ENCODE data around the gene AGBL1.

Gene AGBL1

DNA sequence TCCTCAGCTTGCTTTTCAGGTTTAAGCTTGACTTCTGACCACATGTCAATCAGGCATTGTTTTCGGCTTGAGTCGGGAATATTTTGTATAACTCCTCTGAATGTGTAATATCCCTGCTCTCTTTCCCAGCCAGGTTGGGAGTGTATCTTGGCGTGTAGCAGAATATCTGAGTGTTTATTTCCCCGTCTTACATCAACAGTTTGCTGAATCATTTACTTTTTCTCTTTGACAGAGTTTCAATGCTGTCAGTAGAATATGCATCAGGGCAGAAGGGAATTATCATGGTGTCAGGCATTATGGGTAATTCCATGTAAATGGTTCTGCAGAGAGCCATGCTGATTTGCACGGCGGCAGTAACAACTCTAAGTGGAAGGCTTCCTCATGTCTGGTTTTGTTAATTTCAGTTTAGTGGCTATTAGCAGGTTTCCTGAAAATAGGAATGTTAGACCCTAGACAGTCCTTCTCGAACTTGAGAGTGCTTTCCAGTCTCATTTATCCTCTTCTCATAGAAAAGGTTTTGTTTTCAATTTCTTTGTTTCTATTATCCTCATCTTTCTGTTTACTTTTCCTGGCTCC, 566.3 kb downstream of the AGBL1 start:
- no peak for DNase-seq (ENCODE audit: low read depth in 2 of 2)

GRCh38 chr15:86647810-86648440, 568.3 kb downstream of the AGBL1 start:
- DNase-seq (ENCODE audit: low read depth in 2 of 2), result no peak

- no peak for DNase-seq (ENCODE audit: low read depth in 2 of 2)
Measured at GRCh38 chr15:86649277-86649676, 569.6 kb downstream of the AGBL1 start.

DNA sequence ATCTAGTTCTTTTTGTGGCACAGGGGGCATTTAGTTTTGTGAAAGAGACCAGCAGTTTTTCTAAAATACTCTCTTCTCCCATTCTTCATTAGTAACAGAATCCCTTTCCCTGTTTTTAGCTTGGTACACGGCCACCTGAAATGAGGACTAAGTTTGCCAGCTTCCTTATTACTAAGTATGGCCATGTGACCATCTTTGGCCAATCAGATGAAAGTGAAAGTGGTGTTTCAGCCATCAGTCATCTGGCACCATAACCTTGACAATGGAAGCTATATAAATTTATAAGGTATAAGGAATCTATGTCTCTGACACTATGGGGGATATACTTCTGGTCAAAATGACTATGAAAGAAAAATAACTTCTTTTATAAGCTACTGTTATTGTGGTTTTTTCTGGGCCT, 570.4 kb downstream of the AGBL1 start:
- DNase-seq (ENCODE audit: low read depth in 2 of 2), result no peak

DNA sequence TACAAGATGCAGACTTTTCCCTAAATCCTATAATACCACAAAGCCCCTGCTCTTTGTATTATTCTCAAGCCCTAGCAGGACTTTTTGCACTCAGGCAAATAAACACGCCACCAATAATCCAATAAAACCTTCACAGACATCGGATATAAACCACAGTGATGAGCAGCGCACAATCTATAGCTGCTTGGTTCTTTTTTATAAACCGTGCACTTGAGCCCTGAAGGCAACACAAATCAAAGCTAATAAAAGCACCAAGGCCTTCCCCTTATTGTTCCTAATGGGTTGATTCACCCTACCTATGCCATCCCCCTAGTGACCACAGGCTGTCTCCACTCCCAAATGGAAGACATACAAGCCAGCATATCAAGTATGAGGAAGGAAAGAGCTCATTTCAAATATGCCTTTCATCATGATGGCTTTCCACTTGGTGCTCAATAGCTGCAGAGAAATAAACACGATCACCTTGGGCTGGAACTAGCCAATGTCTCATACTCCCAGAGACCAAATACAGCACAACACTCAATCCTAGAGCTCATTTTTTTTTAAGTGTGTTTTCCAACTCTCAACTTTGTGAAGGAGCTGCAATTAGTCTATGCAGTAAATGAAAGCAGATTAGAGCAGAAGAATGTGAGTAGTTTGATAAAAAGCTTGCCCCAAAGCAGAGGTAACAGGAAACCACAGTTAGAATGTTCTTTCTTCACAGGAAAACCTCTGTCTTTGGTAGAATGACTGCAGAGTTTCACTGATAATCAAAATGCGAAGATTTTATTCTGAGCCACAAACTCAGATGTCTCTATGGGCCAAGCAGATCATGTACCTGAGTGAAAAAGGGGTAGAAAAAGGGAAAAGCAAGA, 573.9 kb downstream of the AGBL1 start:
- DNase-seq (ENCODE audit: low read depth in 2 of 2), result no peak

DNA sequence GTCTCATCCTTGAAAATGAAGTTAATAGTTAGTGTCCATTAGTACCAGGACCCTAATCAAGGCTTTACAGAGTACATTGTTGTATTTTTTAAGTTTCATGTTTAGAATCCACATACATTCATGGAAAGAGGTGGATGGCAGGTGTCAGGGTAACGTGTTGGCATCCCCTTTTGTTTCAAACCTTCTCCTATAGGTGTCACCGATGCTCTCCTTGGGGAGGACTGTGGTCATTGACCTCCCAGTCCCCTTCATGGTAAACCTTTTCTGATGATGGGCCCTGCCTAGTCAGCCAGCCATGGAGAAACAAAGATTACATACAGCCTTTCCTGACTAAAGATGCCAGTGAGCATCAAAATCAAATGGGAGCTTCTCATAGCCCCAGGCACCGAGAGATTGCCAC, 574.8 kb downstream of the AGBL1 start:
- DNase-seq (ENCODE audit: low read depth in 2 of 2), result no peak

DNA sequence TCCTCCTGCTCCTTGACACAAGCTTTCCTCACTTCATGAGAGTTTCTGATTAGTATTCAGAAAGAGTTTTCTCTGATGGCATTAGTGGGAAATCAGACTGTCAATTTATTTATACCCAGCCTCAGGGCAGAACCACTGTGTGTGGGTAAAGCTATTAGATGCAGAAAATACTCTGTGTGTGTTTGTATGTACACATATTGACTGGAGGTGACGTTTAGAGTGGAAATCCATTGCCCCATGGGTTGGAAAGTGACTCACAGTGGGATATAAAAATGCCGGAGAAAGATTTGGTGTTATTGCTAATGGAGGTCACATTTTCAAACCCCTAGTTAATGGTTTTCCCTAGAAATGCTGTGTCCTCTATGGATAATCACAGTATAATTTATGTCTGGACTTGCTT, 577.6 kb downstream of the AGBL1 start:
- DNase-seq (ENCODE audit: low read depth in 2 of 2), result no peak

GRCh38 chr15:86659724-86660411, 580.2 kb downstream of the AGBL1 start:
- no peak for DNase-seq (ENCODE audit: low read depth in 2 of 2)

DNA sequence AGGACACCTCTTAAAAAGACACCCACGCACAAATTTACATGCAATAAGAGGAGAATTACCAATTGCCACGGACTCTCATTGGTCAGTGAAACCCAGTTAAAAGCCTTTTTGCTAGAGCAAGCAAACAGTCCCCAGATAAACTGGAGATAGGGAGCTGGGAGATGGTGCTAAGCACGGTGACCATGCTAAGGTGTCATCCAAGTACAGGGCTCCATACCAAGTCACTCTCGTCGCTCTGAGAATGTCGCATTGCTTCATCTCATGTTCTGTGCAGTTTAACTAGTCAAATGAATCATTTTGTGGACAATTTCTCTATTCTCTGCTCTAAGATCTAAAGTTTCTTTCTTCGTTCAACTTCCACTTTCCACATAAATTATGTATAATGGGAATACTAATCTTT, 581.9 kb downstream of the AGBL1 start:
- no peak for DNase-seq (ENCODE audit: low read depth in 2 of 2)

GRCh38 chr15:86663304-86663703, 583.6 kb downstream of the AGBL1 start:
- DNase-seq (ENCODE audit: low read depth in 2 of 2), result no peak

DNA sequence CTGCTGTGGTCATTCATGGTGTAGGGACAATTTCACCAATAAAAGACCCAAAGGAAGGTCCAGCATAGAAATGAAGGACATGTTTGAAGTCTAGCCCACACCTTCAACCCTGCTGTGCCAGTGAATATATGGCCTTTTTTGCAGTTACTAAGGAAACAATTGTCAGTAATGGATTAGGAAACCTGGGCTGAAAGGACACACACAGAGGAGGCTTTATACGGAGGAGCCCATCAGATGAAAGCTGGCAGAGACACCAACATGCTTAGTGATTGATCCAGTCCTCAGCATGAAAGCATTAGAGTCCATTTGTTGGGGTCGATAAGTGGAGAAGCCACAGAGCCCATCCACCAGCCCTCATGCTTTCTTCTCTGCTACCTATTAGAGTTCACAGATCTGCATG, 584.3 kb downstream of the AGBL1 start:
- DNase-seq (ENCODE audit: low read depth in 2 of 2), result no peak

GRCh38 chr15:86664581-86664980, 584.9 kb downstream of the AGBL1 start:
- no peak for DNase-seq (ENCODE audit: low read depth in 2 of 2)

GRCh38 chr15:86676002-86676401, 596.3 kb downstream of the AGBL1 start:
- no peak for DNase-seq (ENCODE audit: low read depth in 2 of 2)

- no peak for DNase-seq (ENCODE audit: low read depth in 2 of 2)
Measured at GRCh38 chr15:86677278-86677677, 597.6 kb downstream of the AGBL1 start.

GRCh38 chr15:86685263-86685662, 605.6 kb downstream of the AGBL1 start:
- DNase-seq (ENCODE audit: low read depth in 2 of 2), result no peak

- no peak for DNase-seq (ENCODE audit: low read depth in 2 of 2)
Measured at GRCh38 chr15:86689006-86689405, 609.3 kb downstream of the AGBL1 start.

- DNase-seq (ENCODE audit: low read depth in 2 of 2), result no peak
Measured at GRCh38 chr15:86690566-86690965, 610.9 kb downstream of the AGBL1 start.

DNA sequence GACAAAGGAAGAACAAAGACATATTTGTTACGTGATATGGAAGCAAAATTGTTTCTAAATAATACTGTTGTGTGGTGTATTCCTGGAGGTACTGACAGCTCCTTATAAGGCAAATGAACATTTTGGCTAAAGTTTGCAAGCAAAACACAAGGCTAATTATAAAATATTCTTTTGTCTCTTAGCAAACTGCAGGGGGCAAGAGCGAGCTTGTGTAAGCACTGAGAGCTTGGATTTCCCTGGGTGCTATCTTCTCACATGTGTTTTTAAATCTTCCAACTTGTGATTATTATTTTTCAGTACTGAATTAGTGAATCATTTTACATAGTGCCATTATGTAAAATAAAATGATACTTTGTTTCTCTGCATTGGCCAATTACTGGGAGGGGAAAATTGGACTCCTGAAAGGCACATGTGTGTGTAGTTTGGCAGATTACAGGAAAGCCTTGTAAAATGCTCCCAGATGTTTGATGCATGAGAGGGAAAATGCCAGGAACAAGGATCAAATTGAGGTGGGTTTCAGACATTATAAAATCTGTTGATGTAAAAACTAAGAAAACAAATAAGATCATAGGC, 611.5 kb downstream of the AGBL1 start:
- DNase-seq (ENCODE audit: low read depth in 2 of 2), result no peak

DNA sequence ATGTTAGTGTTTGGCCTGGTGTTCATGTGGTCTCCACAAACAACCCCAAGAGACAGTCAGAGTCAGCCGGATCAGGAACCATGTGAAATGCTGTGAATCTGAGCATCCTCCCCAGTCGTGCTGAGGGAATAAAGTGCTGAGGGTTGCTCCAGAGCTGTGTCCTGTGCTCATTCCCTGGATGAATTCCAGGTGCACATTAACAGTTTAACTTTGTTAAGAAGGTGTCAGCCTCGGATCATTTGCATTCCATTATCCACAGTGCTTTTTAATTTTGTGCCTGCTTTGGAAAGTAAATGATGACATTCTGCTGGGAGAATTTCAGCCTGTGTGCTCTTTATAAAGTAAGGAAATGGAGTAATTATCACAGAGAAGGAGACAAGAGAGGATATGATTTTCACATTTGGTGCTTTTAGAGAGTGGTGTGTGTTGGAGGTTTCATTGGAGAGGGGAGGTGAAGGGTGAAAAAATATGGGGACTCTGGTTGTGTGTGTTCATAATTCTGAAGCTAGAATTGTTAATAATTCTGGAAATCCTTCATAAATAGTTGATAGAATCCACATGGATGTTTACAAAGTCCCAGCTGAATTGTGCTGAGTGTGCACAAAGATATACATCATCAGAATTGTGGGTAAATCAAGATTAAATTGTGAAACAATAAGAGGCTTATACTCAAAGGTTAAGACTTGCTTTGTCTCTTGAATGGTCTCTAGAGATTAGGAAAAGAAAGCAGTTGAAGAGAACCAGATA, 621.4 kb downstream of the AGBL1 start:
- DNase-seq (ENCODE audit: low read depth in 2 of 2), result no peak

DNA sequence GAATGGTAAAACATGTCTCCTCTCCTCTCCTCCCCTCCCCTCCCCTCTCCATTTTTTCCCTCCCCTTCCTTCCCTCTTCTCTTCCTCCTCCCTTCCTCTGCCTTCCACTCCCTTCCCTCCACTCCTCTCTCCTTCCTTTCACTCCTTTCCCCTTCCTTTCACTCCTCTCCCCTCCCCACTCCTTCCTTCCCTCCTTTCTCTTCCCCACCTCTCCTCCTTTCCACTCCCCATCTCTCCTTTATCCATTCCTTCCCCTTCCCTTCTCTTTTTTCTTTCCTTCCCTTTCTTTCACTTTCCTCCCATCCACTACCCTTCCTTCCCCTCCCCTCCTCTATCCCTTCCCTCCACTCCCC, 621.9 kb downstream of the AGBL1 start:
- no peak for DNase-seq (ENCODE audit: low read depth in 2 of 2)

- DNase-seq (ENCODE audit: low read depth in 2 of 2), result no peak
Measured at GRCh38 chr15:86706813-86707212, 627.1 kb downstream of the AGBL1 start.

- no peak for DNase-seq (ENCODE audit: low read depth in 2 of 2)
Measured at GRCh38 chr15:86711476-86711875, 631.8 kb downstream of the AGBL1 start.
